Stimulated activated CD4-positive, alpha-beta T cell treated with anti-CD3 and anti-CD28 coated beads, TNF-alpha, amount 100 ng/mL, for 4 hours (primary cell): Measurements from ENCODE around the gene S100G.
"Not testable (repeated sequence)": the region's sequence is repeated elsewhere in the genome, so short reads cannot be mapped to it uniquely, and the experiment has no call there.

ENCODE experiments used
- DNase-seq, 3 experiments: peaks; one replicate each; pipeline ENCODE4 v3.0.0-alpha.2; 2020; ENCODE audit warnings: low read depth in 3 of 3

Gene S100G, protein sequence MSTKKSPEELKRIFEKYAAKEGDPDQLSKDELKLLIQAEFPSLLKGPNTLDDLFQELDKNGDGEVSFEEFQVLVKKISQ

DNA sequence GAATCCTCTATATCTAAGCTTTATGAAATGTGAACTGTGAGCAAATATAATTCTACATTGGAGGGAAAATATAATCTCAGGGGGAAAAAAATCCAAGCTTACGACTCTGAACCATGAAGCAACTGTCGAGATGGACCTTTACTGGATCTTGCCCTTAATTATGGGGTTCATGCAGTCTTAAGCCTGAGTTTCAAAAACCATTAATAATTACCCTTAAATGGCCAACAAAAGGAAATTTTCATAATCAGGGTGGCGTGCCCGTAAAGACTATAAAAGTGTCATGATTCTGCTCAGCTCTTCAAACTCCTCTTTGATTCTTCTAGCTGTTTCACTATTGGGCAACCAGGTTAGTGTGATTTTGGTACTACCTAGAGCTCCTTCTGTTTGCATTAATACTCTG lies at the start of gene S100G:
TSS of gene S100G (plus strand) at position 301 of the 400 bp plus-strand sequence. CDS start 849 bp downstream, outside the sequence.
- DNase-seq = no peak

DNA sequence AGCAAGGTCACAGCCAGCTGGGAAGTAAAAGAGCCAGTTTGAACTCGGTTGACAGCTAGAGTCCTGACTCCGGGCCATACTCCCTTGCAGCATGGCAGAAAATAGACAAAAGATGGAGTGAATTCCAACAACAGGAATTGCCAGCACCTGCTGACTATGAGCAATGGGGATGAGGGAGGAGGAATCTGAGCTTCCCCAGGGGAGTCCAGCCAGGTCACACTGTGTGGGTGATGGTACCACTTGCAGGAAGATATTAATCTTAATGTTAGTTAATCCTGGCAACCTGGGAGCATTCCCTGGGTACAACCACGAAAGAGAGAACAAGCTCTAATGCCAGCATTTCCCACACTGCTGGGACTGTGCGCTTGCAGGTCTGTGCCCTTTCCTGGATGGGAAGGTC lies 48.1 kb upstream of the S100G start:
- no peak for DNase-seq

DNA sequence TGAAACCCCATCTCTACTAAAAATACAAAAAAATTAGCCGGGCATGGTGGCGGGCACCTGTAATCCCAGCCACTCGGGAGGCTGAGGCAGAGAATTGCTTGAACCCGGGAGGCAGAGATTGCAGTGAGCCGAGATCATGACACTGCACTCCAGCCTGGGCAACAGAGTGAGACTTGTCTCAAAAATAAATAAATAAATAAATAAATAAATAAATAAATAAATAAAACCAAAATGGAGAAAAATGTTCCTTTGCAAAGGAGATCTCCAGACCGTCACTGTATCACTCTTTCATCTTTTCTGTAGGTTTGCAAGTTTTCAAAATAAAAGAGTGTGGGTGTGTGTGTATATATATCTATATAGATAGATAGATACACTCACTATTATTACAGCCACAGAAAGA lies 46.7 kb upstream of the S100G start:
- not testable (repeated sequence) for DNase-seq

DNA sequence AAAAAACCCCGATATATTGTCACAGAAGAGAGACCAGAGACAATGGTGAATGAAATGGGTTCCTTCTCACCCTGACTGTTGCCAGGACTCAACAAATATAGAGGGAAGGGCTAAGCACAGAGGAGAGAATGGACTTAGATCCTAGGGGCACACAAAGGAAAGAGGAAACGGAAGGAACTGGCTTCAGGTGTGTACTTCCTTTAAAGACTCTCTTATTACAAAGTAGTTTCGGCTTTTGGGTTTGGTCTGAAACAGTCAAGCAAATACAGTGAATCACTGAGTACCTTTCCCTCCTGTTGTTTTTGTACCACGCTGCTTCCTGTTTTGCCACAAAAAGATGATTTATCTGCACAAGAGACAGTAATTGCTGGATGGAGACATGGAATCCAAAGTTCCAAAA lies 46.1 kb upstream of the S100G start:
- no peak for DNase-seq

DNA sequence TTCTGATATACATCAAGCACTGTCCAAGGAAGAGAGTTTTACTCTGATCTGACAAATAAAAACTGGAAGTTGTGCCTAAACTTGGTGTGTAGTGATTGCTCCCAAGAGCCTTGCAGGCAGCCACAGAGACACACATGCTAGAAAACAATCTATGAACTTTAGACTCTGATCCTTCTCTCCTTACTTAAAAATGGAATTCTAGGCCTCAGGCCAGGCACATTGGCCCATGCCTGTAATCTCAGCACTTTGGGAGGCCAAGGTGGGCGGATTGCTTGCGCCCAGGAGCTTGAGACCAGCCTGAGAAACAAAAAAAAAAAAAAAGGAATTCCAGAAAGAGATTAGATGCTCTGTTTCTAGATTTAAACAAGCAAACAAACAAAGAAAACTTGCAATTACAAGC lies 45.6 kb upstream of the S100G start:
- no peak for DNase-seq

DNA sequence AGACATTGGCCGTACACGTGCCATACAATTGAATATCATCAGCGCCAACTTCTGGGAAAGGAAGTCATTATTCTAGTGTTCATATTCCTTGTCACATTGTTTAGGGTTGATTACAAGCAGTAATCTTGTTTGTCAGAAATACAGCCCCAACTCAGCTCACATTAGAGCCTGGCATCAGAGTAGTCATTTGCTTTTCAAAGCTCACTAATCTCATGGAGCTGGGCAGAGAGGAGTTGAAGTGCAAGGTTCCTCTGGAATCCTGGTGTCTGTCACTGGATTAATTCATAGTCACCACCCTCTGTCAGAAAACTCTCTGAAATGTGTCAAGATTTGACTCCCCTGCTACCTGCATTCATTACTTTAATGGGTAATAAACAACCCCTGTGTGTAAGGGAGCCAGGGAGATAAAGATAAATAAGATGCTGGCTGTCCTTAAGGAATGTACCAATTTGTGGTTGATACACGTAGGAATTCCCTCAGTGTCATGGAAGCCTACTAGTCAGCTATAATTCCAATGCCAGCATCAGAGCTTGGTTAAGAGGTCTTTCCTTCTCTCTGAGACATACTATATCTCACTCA lies 43.7 kb upstream of the S100G start:
- DNase-seq = no peak

DNA sequence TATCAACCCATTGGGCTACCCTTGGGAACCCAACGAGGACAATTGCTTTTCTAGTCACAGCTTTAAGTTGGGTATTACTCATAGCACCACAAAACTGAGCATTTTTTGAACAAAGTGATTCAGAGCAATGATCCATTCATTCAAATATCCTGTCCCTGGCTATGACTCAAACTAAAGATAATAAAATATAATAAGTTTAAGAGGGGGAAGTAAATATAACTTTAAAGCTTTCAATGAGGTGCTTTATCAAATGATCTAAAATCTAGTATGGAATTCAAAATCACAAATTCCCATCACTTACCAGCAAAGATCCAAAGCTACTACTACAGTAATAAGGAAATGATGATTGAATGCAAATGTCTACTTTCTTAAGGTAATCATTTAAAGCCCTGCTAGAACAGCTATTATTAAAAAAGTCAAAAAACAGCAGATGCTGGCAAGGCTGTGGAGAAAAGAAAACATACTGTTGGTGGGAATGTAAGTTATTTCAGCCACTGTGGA lies 39.8 kb upstream of the S100G start:
- DNase-seq = no peak

DNA sequence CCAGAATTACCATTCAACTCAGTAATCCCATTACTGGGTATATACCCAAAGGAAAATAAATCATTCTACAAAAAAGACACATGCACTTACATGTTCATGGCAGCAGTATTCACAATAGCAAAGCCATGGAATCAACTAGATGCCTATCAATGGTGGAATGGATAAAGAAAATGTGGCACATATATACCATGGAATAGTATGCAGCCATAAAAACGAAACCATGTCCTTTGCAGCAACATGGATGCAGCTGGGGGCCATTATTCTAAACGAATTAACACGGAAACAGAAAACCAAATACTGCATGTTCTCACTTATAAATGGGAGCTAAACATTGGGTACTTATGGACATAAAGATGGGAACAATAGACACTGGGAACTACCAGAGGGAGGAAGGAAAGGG lies 39.3 kb upstream of the S100G start:
- DNase-seq = not testable (repeated sequence)

DNA sequence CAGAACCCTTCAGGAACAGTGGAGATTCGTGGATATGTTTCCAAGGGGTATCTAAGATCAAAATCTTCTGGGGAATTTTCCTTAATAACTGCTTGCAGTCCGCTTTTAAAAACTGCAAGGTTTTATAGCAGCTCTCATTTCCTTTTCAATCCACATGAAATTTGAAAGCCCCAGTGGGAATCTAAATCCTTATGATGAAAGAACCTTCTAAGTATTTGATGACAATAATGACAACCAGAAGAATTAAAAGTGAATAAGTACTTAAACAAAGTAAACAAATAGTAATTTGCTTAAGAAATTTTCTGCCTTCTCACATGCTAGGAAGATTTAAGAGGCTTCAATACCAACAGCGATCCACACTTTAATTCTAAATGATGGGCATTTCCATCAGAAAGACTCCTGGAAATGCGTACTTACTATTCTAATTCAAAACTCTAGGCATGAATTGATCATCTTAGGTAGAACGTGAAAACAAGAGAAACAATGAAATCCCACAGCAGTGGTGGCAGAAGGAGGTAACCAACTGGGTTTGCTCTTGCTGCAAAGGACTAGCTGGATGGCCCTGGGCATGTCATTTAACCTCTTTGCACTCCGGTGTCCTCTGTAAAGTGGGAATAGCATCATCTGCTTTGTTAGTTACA lies 37.6 kb upstream of the S100G start:
- no peak for DNase-seq

DNA sequence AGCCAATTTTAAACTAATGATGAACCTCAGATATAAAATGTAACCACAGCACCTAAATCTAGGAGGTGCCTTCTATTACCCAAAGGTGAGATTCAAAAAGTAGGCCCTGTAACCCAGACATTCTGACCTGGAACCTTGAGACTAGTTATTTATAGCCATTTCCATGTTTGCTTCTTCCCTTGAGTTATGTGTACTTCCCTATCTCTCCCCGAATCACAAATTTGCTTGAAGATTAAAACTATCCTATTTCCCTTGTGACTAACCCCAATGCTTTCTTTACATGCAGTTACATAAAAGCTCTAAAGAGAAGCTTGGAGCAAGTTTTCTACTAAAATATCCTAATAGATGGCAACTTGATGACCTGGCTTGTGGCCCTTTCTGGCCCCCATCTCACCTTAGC lies 32.6 kb upstream of the S100G start:
- DNase-seq = no peak

DNA sequence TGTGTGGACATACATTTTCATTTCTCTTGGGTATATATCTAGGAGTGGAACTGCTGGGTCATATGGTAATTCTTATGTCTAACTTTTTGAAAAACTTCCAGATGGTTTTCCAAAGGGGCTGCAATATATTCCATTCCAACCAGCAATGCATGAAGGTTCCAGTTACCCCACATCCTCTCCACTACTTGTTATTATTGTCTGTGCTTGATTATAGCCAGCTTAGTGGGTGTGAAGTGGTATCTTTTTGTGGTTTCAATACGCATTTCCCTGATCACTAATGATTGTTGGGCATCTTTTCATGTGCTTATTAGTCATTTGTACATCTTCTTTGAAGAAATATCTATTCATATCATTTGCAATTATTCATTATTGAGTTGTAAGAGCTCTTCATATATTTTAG lies 31.5 kb upstream of the S100G start:
- DNase-seq = no peak

DNA sequence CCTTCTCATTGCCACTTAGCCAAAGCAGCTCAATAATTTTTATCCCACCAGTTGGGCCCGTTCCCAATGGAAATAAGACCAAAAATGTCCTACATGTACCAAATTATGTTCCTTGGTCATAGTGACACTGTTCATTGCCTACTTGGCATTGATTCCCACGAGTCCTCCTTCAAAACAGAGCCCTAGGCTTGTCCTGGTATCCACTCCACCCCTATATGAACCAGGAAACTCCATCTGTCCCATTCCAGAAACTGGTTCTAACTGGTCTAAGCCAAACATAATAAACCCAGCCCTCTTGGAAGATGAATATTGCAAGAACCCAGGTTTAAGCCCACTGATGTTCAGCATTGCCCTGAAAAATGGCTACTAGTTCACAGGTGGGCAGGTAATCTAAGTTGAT lies 30.9 kb upstream of the S100G start:
- DNase-seq = no peak

DNA sequence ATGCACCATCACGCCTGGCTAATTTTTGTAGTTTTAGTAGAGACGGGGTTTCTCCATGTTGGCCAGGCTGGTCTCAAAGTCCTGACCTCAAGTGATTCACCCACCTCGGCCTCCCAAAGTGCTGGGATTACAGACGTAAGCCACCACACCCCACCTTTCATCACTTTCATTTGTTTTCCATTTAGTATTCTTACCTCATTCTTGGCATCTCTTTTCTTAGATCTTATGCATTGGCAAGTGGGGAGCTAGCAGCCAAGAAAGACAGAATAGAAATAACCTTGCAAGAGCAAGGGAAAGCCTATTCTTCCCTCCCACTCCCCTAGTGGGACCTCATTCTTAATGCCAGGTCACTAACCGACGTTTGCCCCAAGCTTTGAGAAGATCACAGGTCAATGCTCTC lies 21.4 kb upstream of the S100G start:
- DNase-seq = not testable (repeated sequence)

DNA sequence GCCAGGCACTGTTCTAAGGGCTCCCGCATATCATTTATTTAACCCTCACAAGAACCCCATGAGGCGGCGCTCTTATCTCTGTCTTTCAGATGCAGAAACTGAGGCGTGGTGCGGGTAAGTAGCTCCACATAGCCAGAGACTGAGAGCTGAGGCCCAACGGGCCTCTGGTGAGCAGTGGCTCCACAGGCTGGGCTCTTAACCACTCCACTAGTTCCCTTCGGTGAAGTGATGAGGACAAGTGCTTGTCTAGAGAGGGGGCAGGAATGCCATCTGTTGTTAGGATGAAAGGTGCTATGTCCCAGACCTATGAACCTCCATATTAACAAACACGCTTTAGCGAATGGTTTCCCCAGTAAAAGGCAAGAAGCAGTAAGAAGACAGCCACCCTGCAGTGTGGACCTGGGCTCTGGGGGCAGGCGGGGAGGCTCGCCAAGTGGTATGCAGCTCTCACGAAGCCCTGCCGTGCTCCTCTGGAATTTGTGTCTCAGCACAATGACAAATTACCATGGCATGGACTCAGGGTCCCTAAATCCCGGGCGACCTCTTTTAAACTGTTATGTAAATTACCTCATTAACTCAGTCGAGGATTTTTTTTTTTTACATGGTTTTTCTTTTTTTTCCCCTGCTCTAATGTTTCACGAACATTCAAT lies 20.9 kb upstream of the S100G start:
- no peak for DNase-seq

DNA sequence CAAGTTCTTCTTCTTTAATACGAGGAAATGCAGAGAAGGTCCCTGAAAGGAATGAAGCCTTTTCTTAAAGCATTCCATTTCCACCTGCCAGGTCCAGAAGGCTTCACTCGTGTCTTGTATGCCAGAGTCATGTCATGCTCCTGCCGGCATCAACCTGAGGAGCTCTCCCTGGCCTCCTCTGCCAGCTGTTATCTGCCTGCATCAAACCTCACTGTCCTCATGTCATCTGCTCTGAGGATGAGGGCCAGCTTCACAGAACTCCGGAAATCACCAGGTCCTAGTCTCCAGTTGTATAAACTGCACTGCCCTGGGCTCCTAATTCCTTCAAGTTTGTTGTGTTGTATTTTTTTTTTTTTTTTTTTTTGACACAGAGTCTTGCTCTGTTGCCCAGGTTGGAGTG lies 20.0 kb upstream of the S100G start:
- no peak for DNase-seq

DNA sequence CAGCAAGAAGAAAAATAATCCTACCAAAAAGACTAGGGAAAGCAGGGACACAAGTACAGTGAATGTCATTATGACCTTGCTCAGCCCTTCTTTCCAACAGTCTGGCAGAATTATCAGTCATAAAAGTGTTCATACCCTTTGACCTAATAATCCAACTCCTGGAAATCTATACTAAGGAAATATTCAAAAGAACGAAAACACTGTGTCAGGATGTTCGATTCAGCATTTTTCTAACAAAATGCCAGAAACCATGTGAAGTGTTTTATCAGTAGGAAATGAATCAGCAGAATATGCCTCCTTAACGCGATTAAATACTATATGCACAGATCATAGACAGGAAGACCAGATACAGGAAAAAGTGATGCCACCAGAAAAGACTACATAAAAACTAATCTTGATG lies 16.2 kb upstream of the S100G start:
- DNase-seq = no peak

DNA sequence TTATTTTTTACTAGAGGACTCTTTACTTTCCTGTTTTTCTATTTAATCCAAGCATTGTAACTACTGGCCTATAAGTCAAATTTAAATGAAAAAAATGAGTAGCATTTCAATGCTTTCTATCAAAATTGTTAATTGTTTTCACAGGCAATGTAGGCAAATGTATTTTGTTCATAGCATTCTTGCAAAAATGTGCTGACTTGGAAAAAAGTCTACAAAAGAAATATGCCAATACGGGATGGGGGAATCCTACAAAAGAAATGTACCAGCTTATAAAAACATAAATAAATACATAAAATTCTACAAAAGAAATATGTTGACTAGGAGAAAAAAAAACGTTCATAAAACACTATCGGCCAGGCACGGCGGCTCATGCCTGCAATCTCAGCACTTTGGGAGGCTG lies 14.9 kb upstream of the S100G start:
- no peak for DNase-seq

DNA sequence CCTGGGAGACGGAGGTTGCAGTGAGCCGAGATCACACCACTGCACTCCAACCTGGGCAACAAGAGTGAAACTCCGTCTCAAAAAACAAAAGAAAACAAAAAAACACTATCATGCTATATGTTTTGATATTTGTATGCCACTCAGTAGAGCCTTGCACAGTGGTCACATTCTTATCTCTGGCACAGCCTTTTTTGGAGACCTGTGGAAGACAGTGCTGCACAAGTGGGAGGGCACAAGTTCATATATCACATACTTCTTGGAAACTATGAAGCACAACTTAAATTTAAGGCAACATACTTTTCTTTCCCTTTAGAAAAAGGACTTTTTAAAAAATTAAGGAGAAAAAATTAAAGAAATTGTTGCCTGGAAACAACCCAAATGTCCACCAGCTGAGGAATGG lies 14.4 kb upstream of the S100G start:
- no peak for DNase-seq

DNA sequence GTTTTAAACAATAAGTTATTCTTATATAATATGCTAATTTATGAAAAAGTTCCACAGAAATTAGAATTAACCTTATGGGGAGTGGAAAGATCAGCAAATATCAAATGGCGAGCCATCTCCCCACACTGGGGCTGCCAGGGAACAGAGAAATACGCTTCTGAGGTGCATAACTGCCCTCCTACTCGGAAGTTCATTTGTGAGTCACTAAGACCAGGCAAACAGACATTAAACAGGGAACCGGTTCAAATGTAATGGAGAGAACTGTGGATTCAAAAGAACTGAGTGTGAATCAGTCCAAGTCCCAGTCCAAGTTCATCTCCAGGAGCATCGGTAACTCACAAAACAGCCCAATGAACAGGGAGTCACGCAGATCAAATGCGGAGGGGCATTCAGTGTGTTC lies 11.4 kb upstream of the S100G start:
- DNase-seq = no peak

DNA sequence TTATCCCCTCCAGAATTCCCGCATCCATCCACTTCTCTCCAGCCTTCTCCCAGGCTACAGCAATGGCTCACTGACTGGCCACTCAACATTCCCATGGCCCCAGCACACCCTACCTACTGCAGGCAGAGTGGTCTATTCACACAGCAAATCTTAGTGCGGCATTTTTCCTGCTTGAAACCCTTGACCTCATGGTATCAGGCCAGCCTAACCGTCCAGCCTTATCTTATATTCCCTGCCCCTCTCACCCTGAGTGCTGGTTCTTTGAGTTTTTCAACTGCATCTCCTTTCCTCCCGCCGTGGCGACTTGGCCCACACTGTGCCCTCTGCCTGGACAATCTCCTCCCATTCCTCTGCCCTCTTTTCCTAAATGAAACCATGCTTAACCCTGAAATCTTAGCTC lies 10.0 kb upstream of the S100G start:
- no peak for DNase-seq

DNA sequence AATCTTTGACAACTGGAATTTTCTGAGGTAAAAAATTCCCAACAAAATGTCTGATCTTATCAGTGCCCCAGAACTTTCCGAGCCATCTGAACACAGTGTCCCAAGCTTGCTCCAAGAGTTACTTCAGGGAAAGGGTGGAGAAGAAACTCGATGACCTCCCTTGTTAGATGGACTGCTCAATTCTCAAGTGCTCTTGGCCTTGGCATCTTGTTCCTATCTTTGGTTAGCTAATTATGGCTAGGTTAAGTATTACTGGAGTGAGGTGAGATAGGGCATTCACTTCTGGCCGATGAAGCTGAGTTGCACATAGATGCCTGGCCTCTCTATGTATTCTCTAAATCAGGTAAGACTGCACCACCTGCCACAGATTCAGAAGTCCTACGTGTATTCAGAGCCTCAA lies 9.1 kb upstream of the S100G start:
- DNase-seq = no peak

DNA sequence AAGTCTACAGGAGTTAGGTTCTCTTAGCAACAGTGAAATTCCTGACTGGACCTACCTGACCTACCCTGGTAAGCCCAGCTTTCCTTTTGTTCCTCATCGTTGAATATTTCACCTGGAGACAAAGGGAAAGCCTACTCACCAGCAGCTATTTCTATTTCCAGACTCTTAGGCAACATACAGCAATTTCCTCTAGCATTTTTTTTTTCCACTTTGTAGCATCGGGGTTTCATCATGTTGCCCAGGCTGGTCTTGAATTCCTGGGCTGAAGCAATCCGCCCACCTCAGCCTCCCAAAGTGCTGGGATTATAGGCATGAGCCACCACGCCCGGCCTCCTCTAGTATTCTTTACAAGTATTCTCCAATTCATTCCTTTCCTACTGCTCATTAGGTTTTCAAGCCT lies 6.8 kb upstream of the S100G start:
- no peak for DNase-seq
